ENCODE measurements around the gene RBPMS2. TPM values are rescaled to one million over a fixed set of nuclear protein-coding genes. Genes with fewer than 3 reads are reported as not detected.
A peak's percentile ranks its signal among the peaks of the same experiment; 100 is the strongest.
"Not testable (repeated sequence)": the region's sequence is repeated elsewhere in the genome, so short reads cannot be mapped to it uniquely, and the experiment has no call there.

The RBPMS2 gene
- total RNA-seq, 5 donors from 2014 or later (not counting 1 experiment from before 2014, with no cell fraction given), result 0.16 to 0.26 (median 0.20) TPM; not detected in 2

GRCh38 chr15:64806509-64806908 is 31.1 kb upstream of the RBPMS2 start:
- Histone ChIP-seq H3K36me3 (ENCODE audit: control insufficient read depth in 2 of 2, extremely low read depth in 1 of 2, insufficient read depth in 1 of 2, low read length in 1 of 2) (no peaks in the 10 kb centered on the region), H3K9me3 (no peaks in the 10 kb centered on the region), H3K27me3 (replicated peaks in 1 of 2; ENCODE audit: control insufficient read depth in 2 of 2, extremely low read depth in 1 of 2, insufficient read depth in 2 of 2, low read length in 1 of 2) (peaks cover 0 to 22% of the 10 kb centered on the region in 2 experiments), H3K4me1 (ENCODE audit: control insufficient read depth in 1 of 2, extremely low read depth in 1 of 2, insufficient read depth in 2 of 2, low read length in 2 of 2) (peaks cover 0 to 9% of the 10 kb centered on the region in 2 experiments), H3K27ac (ENCODE audit: low read length) (no peak overlapping the region), H3K4me3 (ENCODE audit: control insufficient read depth in 1 of 2, extremely low read depth in 1 of 2, low read length in 1 of 2) (no peak overlapping the region)
- Mint-ChIP-seq H3K4me1 (peaks cover 0 to 6% (median 4%) of the 10 kb centered on the region in 3 donors), H3K27me3 (peaks cover 0 to 2% of the 10 kb centered on the region in 2 donors), H3K9me3 (no peaks in the 10 kb centered on the region), H3K36me3 (no peaks in the 10 kb centered on the region), H3K27ac (peak overlapping the region in 1 of 2 donors; percentile 23), H3K4me3 (no peak overlapping the region)
- POLR2A ChIA-PET, result no interaction called here
- CTCF ChIA-PET, result interaction anchor here in 1 of 2 donors (1.0 kb wide), 1 partner anchor 16 kb away, joined by 3 read pairs; no protein-coding TSS in a partner anchor
- no peak for ATAC-seq (replicated peaks in 1 of 4)
- DNase-seq, result no peak
- 79% methylated on average over 6 of the region's 6 CpGs for WGBS (ENCODE audit: insufficient coverage)

GRCh38 chr15:64804619-64805018 is 29.2 kb upstream of the RBPMS2 start:
- Mint-ChIP-seq H3K36me3 (no peaks in the 10 kb centered on the region), H3K9me3 (no peaks in the 10 kb centered on the region), H3K27ac (no peak overlapping the region), H3K4me3 (no peak overlapping the region), H3K27me3 (peaks cover 0 to 2% of the 10 kb centered on the region in 2 donors), H3K4me1 (peaks cover 0 to 2% (median 0%) of the 10 kb centered on the region in 3 donors)
- POLR2A ChIA-PET, result no interaction called here
- 0% methylated on average over 1 of the region's 2 CpGs for WGBS (ENCODE audit: insufficient coverage)
- H3K36me3 ChIP-seq (ENCODE audit: control insufficient read depth in 2 of 2, extremely low read depth in 1 of 2, insufficient read depth in 1 of 2, low read length in 1 of 2), result no peaks in the 10 kb centered on the region
- H3K9me3 ChIP-seq, result no peaks in the 10 kb centered on the region
- CTCF ChIA-PET, result no interaction called here
- H3K27ac ChIP-seq (ENCODE audit: low read length), result no peak overlapping the region
- peaks cover 0 to 18% of the 10 kb centered on the region in 2 experiments for H3K27me3 ChIP-seq (replicated peaks in 1 of 2; ENCODE audit: control insufficient read depth in 2 of 2, extremely low read depth in 1 of 2, insufficient read depth in 2 of 2, low read length in 1 of 2)
- ATAC-seq (replicated peaks in 1 of 4) (no peak), DNase-seq (no peak)
- H3K4me1 ChIP-seq (ENCODE audit: control insufficient read depth in 1 of 2, extremely low read depth in 1 of 2, insufficient read depth in 2 of 2, low read length in 2 of 2), result peaks cover 0 to 4% of the 10 kb centered on the region in 2 experiments
- H3K4me3 ChIP-seq (ENCODE audit: control insufficient read depth in 1 of 2, extremely low read depth in 1 of 2, low read length in 1 of 2), result no peak overlapping the region

GRCh38 chr15:64803526-64803925 is 28.1 kb upstream of the RBPMS2 start:
- Mint-ChIP-seq H3K4me1 (peaks cover 0 to 2% (median 0%) of the 10 kb centered on the region in 3 donors), H3K4me3 (no peak overlapping the region), H3K9me3 (no peaks in the 10 kb centered on the region), H3K27me3 (peaks cover 0 to 2% of the 10 kb centered on the region in 2 donors), H3K36me3 (no peaks in the 10 kb centered on the region), H3K27ac (no peak overlapping the region)
- Histone ChIP-seq H3K36me3 (ENCODE audit: control insufficient read depth in 2 of 2, extremely low read depth in 1 of 2, insufficient read depth in 1 of 2, low read length in 1 of 2) (no peaks in the 10 kb centered on the region), H3K27me3 (replicated peaks in 1 of 2; ENCODE audit: control insufficient read depth in 2 of 2, extremely low read depth in 1 of 2, insufficient read depth in 2 of 2, low read length in 1 of 2) (peaks cover 0 to 14% of the 10 kb centered on the region in 2 experiments), H3K4me3 (ENCODE audit: control insufficient read depth in 1 of 2, extremely low read depth in 1 of 2, low read length in 1 of 2) (no peak overlapping the region), H3K9me3 (no peaks in the 10 kb centered on the region), H3K27ac (ENCODE audit: low read length) (no peak overlapping the region), H3K4me1 (ENCODE audit: control insufficient read depth in 1 of 2, extremely low read depth in 1 of 2, insufficient read depth in 2 of 2, low read length in 2 of 2) (peaks cover 0 to 3% of the 10 kb centered on the region in 2 experiments)
- no CpG with 5 or more reads among the region's 1 CpG for WGBS (ENCODE audit: insufficient coverage)
- ChIA-PET CTCF (interaction anchor here (0.7 to 0.8 kb wide), 3 partner anchors 221 to 404 kb away, joined by 3 to 5 read pairs (median 3); no protein-coding TSS in a partner anchor), POLR2A (interaction anchor here in 1 of 2 donors (0.6 kb wide), 1 partner anchor 24 kb away, joined by 3 read pairs; no protein-coding TSS in a partner anchor)
- ATAC-seq (replicated peaks in 1 of 4) (no peak), DNase-seq (no peak)

GRCh38 chr15:64800476-64800875 is 25.1 kb upstream of the RBPMS2 start:
- no peak overlapping the region for H3K27ac Mint-ChIP-seq
- H3K27me3 ChIP-seq (replicated peaks in 1 of 2; ENCODE audit: control insufficient read depth in 2 of 2, extremely low read depth in 1 of 2, insufficient read depth in 2 of 2, low read length in 1 of 2), result no peaks in the 10 kb centered on the region

GRCh38 chr15:64798905-64799304 is 23.5 kb upstream of the RBPMS2 start:
- H3K36me3 Mint-ChIP-seq; POLR2A ChIA-PET; H3K4me1 ChIP-seq (ENCODE audit: control insufficient read depth in 1 of 2, extremely low read depth in 1 of 2, insufficient read depth in 2 of 2, low read length in 2 of 2); H3K27me3 ChIP-seq (replicated peaks in 1 of 2; ENCODE audit: control insufficient read depth in 2 of 2, extremely low read depth in 1 of 2, insufficient read depth in 2 of 2, low read length in 1 of 2); CTCF ChIA-PET; H3K4me1 Mint-ChIP-seq; ATAC-seq (replicated peaks in 1 of 4); H3K27ac Mint-ChIP-seq; H3K27ac ChIP-seq (ENCODE audit: low read length); DNase-seq; H3K4me3 ChIP-seq (ENCODE audit: control insufficient read depth in 1 of 2, extremely low read depth in 1 of 2, low read length in 1 of 2); H3K9me3 ChIP-seq; H3K36me3 ChIP-seq (ENCODE audit: control insufficient read depth in 2 of 2, extremely low read depth in 1 of 2, insufficient read depth in 1 of 2, low read length in 1 of 2); H3K9me3 Mint-ChIP-seq; H3K27me3 Mint-ChIP-seq; H3K4me3 Mint-ChIP-seq: not testable (repeated sequence)
- no CpG with 5 or more reads among the region's 29 CpGs for WGBS (ENCODE audit: insufficient coverage)

More at GRCh38 chr15:64800476-64800875, 25.1 kb upstream of the RBPMS2 start:
- Mint-ChIP-seq H3K9me3 (no peaks in the 10 kb centered on the region), H3K4me3 (no peak overlapping the region), H3K27me3 (no peaks in the 10 kb centered on the region), H3K36me3 (no peaks in the 10 kb centered on the region), H3K4me1 (peaks cover 0 to 2% (median 0%) of the 10 kb centered on the region in 3 donors)
- CTCF ChIA-PET, result interaction anchor here in 1 of 2 donors (0.6 kb wide), 1 partner anchor 972 kb away, joined by 3 read pairs; no protein-coding TSS in a partner anchor
- no peaks in the 10 kb centered on the region for H3K36me3 ChIP-seq (ENCODE audit: control insufficient read depth in 2 of 2, extremely low read depth in 1 of 2, insufficient read depth in 1 of 2, low read length in 1 of 2)
- no peak overlapping the region for H3K27ac ChIP-seq (ENCODE audit: low read length)
- WGBS (ENCODE audit: insufficient coverage), result no CpG with 5 or more reads among the region's 2 CpGs
- ATAC-seq (replicated peaks in 1 of 4), result no peak
- no peaks in the 10 kb centered on the region for H3K9me3 ChIP-seq
- H3K4me3 ChIP-seq (ENCODE audit: control insufficient read depth in 1 of 2, extremely low read depth in 1 of 2, low read length in 1 of 2), result no peak overlapping the region
- POLR2A ChIA-PET, result interaction anchor here (0.6 to 0.7 kb wide), 3 partner anchors 169 to 596 kb away, joined by 3 to 5 read pairs (median 3); no protein-coding TSS in a partner anchor
- DNase-seq, result no peak
- H3K4me1 ChIP-seq (ENCODE audit: control insufficient read depth in 1 of 2, extremely low read depth in 1 of 2, insufficient read depth in 2 of 2, low read length in 2 of 2), result peaks cover 0 to 3% of the 10 kb centered on the region in 2 experiments

- H3K4me3 ChIP-seq (ENCODE audit: control insufficient read depth in 1 of 2, extremely low read depth in 1 of 2, low read length in 1 of 2); H3K27ac ChIP-seq (ENCODE audit: low read length); H3K27me3 Mint-ChIP-seq; H3K27ac Mint-ChIP-seq; H3K4me1 Mint-ChIP-seq; H3K9me3 ChIP-seq; H3K4me3 Mint-ChIP-seq; ATAC-seq (replicated peaks in 1 of 4); POLR2A ChIA-PET; H3K4me1 ChIP-seq (ENCODE audit: control insufficient read depth in 1 of 2, extremely low read depth in 1 of 2, insufficient read depth in 2 of 2, low read length in 2 of 2); H3K9me3 Mint-ChIP-seq; H3K27me3 ChIP-seq (replicated peaks in 1 of 2; ENCODE audit: control insufficient read depth in 2 of 2, extremely low read depth in 1 of 2, insufficient read depth in 2 of 2, low read length in 1 of 2); H3K36me3 ChIP-seq (ENCODE audit: control insufficient read depth in 2 of 2, extremely low read depth in 1 of 2, insufficient read depth in 1 of 2, low read length in 1 of 2); H3K36me3 Mint-ChIP-seq; DNase-seq; CTCF ChIA-PET: not testable (repeated sequence)
- 91% methylated on average over 8 of the region's 9 CpGs for WGBS (ENCODE audit: insufficient coverage)
Observed at GRCh38 chr15:64795921-64796320, 20.5 kb upstream of the RBPMS2 start.
